HG03039 (cell line): Measurements from ENCODE around the gene WFDC9.
"Not testable (repeated sequence)": the region's sequence is repeated elsewhere in the genome, so short reads cannot be mapped to it uniquely, and the experiment has no call there.

Experiments
- ATAC-seq: cut with Tn5 transposase; IDR thresholded peaks from one replicate; pipeline ENCODE4 v1.9.1; 2021; ENCODE audit warnings: mild to moderate bottlenecking, moderate library complexity; ENCODE audit not compliant: unreplicated experiment

The WFDC9 gene

GRCh38 chr20:45593498-45593897 lies 37.6 kb downstream of the WFDC9 start:
- ATAC-seq: no peak

- no peak for ATAC-seq
Observed at GRCh38 chr20:45592574-45593189, 38.4 kb downstream of the WFDC9 start.

GRCh38 chr20:45589725-45590124 lies 41.4 kb downstream of the WFDC9 start:
- no peak for ATAC-seq

GRCh38 chr20:45588800-45589199 lies 42.3 kb downstream of the WFDC9 start:
- no peak for ATAC-seq

- ATAC-seq: not testable (repeated sequence)
Observed at GRCh38 chr20:45585986-45586385, 45.1 kb downstream of the WFDC9 start.

- ATAC-seq: not testable (repeated sequence)
Observed at GRCh38 chr20:45584294-45584693, 46.8 kb downstream of the WFDC9 start.

- no peak for ATAC-seq
Observed at GRCh38 chr20:45583502-45583901, 47.6 kb downstream of the WFDC9 start.

- no peak for ATAC-seq
Observed at GRCh38 chr20:45581702-45582101, 49.4 kb downstream of the WFDC9 start.

- no peak for ATAC-seq
Observed at GRCh38 chr20:45579184-45579583, 51.9 kb downstream of the WFDC9 start, which contains the start of gene WFDC8. TSS of gene WFDC8 (minus strand) at chr20:45579284. CDS start at chr20:45579247, 37 bp downstream.

GRCh38 chr20:45578231-45578630 lies 52.9 kb downstream of the WFDC9 start:
- ATAC-seq: no peak

GRCh38 chr20:45576995-45577394 lies 54.1 kb downstream of the WFDC9 start:
- ATAC-seq: no peak

GRCh38 chr20:45575931-45576330 lies 55.2 kb downstream of the WFDC9 start:
- ATAC-seq: no peak

- ATAC-seq: not testable (repeated sequence)
Observed at GRCh38 chr20:45569650-45570049, 61.4 kb downstream of the WFDC9 start.

- ATAC-seq: no peak
Observed at GRCh38 chr20:45564760-45565276, 66.3 kb downstream of the WFDC9 start.
